Stimulated activated CD8-positive, alpha-beta memory T cell treated with anti-CD3 and anti-CD28 coated beads, Interleukin-4, amount 100 ng/mL, for 1 hour (primary cell): ENCODE data around the gene GATB.

Experiments
- DNase-seq, 2 donors: peaks; one replicate each; pipeline ENCODE4 v3.0.0-alpha.2; 2020; ENCODE audit warnings: low read depth in 2 of 2, low spot score in 1 of 2

The GATB gene

GRCh38 chr4:151700566-151701316, 60.1 kb downstream of the GATB start:
- DNase-seq = no peak

DNA sequence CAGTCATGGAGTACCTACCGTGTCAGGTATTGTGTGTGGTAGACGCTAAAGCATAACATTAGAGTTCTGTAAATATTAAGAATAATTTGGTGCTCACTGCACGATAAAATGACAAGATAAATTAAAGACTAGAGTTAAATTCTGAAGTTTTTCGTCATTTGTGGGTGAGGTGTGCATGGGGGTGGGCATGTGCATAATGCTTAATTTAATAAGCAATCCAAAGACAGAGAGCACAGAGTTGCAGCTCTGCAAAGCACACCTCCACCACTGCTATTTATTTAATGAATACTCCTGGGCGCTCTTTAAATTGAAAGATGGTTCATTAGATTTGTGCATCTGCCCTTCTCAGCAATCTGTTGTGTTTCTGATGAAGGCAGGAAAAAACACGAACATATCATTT, 62.6 kb downstream of the GATB start:
- no peak for DNase-seq

GRCh38 chr4:151694961-151695720, 65.7 kb downstream of the GATB start:
- no peak for DNase-seq

GRCh38 chr4:151692821-151693673, 67.8 kb downstream of the GATB start:
- DNase-seq = no peak

DNA sequence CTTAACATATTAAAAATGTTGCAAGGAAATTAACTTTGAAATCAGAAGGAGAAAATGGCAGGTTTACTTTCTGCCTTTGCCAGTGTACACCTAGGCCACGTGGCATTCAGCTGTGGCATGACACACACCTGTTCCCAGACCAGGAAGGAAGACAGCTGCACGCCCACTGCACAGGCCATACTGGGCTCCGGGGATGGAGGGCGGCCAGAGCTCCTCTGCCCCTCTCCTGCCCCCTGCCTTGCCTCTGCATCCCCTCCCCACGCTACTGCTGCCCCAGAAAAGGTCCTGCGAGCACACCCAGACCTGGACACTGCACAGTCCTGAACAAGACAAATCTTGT, 68.4 kb downstream of the GATB start:
- DNase-seq = no peak

- DNase-seq = no peak
Measured at GRCh38 chr4:151691639-151692442, 69.0 kb downstream of the GATB start.

GRCh38 chr4:151690876-151691275, 69.9 kb downstream of the GATB start:
- DNase-seq = no peak

- DNase-seq = no peak
Measured at GRCh38 chr4:151690164-151690870, 70.5 kb downstream of the GATB start.

GRCh38 chr4:151689211-151689991, 71.4 kb downstream of the GATB start:
- DNase-seq = no peak

DNA sequence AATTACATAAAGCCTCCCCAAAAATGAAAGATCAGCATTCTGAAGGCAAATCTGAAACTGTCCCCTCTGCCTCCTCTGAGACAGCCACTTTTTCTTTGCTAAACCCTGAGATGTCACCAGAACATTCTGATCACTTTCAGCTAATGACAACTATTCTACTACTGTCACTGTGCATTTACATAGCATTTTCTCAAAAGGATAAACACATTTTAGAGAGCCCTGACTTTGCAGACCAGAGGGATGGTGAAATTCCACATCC, 72.1 kb downstream of the GATB start:
- no peak for DNase-seq

DNA sequence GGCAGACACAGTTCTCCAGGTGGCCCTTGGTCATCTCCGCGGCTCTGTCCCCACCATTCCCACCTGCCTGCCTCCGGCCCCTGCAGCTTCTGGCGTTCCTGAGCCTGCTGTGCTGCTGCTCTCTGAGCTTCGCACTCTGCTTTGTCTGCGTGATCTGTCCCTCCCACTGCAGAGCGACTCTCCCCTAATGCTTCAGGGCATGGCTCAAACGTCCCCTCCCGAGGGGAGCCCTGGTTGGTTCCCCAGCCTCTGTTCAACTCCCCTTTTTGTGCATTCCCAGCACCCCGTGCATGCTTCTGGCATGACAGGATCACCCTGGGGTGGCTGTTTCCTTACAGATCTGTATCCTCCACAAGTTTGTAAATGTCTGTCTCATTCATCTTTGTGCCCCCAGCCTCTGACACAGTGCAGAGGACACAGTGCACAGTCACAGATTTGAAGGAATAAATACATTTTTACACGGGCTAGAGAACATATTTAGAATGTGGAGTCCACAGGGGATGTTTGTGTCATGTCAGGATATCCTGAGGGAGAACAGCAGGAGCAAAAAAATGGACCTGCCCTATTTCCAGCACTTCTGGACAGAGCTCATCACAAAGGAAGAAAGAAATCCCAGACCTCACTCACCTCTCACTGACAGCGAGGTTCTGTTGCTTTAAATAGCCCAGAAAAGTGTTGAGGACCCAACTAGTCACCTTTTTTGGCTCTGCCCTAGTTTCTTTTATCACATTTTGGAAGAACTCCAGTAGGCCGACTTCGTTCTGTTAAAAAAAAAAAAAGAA, 72.6 kb downstream of the GATB start:
- no peak for DNase-seq

DNA sequence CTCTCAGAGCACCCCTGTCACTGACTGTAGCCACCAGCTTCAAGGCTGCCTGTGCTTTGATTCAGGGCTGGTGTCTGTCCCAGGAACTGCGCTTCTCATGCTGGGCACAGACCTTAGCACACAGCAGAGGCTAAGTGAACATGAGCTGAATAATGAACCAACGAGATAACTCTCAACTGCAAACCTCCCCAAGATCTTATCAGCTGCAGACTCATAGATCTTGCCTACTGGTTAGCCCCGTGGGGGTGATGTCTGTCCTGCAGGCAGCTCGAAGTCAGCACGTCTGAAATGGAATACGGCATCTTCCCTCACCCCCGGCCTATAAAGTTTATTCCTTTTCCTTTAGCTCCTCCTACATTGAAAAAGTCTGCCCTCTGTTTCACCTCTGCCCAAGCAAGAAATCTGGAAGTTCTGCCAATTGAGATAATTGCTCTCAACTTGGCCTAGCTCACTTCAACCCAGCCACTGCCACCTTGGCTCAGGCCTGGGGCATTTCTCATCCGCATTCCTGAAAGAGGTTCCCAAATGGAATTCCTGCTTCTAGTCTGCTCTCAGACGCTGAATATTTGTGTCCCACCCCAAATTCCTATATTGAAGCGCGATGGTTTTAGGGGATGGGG, 73.7 kb downstream of the GATB start:
- DNase-seq = no peak

DNA sequence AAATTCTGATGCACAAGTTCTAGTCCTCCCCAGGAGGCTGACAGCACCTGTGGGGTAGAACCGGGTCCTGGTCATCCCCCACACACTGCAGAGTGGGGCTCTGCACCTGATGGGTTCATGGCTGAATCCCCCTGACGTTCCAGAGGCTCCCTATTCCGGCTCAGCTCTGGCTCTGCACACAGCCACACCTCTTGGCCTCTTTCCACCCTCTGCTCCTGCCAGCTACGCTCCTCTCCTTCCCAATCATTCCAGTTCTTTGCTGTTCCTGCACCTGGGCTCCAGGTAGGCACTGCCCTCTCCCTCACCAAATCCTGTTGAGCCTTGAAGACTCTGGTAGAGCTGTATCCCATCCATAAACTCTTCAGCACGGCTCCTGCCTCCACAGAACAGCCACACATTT, 75.5 kb downstream of the GATB start:
- DNase-seq = no peak

DNA sequence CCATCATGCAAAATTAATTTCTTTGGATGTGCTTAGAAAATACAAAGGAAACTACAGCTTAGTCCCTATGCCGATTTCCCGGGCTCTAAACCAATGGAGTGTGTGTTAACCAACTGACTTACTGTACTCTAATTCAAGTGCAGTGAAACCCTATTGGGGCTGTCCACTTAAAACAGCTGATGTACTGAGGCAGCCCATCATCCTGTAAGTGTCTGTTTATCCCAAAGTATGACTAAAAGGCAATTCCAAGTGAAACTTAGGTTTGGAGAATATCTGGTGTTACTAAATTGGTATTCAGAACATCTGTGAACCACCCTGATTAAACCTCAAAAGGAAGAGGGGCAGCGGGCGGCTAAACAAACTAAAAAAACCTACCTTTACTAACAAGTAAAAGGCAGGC, 79.7 kb downstream of the GATB start:
- no peak for DNase-seq

- no peak for DNase-seq
Measured at GRCh38 chr4:151679231-151679630, 81.6 kb downstream of the GATB start.

- DNase-seq = no peak
Measured at GRCh38 chr4:151678048-151678872, 82.5 kb downstream of the GATB start.

DNA sequence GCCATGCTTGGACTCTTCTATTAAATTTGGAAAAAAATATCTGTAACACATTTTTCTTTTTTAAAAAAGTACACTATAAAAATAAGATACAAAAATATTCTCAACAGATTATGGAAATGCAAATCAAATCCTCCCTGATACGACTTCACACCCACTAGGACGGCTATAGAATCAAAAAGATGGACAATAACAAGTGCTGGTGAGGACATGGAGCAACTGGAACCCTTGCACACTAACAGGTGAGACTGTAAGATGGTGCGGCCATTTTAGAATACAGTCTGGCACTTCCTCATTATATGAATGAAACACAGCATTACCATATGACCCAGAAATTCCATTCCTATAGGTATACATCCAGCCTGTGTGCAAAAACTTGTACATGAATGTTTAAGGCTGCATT, 83.6 kb downstream of the GATB start:
- DNase-seq = no peak

GRCh38 chr4:151676301-151676700, 84.5 kb downstream of the GATB start:
- DNase-seq = no peak
